Effector memory CD8-positive, alpha-beta T cell (primary cell): Measurements from ENCODE around the gene KRTAP23-1.

Source experiments
- ATAC-seq: fragments of 150-1000 bp; cut with Tn5 transposase; replicated peaks from 2 replicates; pipeline ENCODE4 v1.10.0; 2021; ENCODE audit warnings: mild to moderate bottlenecking, moderate library complexity
- DNase-seq, 3 experiments: peaks; one replicate each; pipeline ENCODE4 v3.0.0; 2021
- H3K27ac Mint-ChIP-seq, 2 donors: one replicate each; pipeline ENCODE4 v1.8.0; 2022; ENCODE audit warnings: mild to moderate bottlenecking in 2 of 2, mixed read lengths in 2 of 2, moderate library complexity in 2 of 2
- H3K27me3 Mint-ChIP-seq, 2 donors: one replicate each; pipeline ENCODE4 v1.8.0; 2022; ENCODE audit warnings: mixed read lengths in 2 of 2
- H3K36me3 Mint-ChIP-seq: one replicate; pipeline ENCODE4 v1.8.0; 2022; ENCODE audit warnings: mild to moderate bottlenecking, moderate library complexity, mixed read lengths; ENCODE audit not compliant: insufficient read depth
- H3K4me1 Mint-ChIP-seq, 2 donors: one replicate each; pipeline ENCODE4 v1.8.0; 2022; ENCODE audit warnings: low read depth in 2 of 2, mixed read lengths in 2 of 2
- H3K4me3 Mint-ChIP-seq, 2 donors: one replicate each; pipeline ENCODE4 v1.8.0; 2022; ENCODE audit warnings: mild to moderate bottlenecking in 2 of 2, mixed read lengths in 2 of 2, moderate library complexity in 2 of 2
- H3K9me3 Mint-ChIP-seq, 2 donors: one replicate each; pipeline ENCODE4 v1.8.0; 2022; ENCODE audit warnings: mixed read lengths in 2 of 2
- total RNA-seq, 9 experiments: gene quantifications; one replicate each; lab custom pipeline; 2026; lab: John Stamatoyannopoulos, UW

KRTAP23-1 gene
- 0 reads per million in 9 experiments for total RNA-seq

GRCh38 chr21:30348506-30348905 lies at the start of gene KRTAP23-1:
KRTAP23-1 (minus strand) TSS chr21:30348606; CDS start chr21:30348606, 0 bp downstream.
- no peak within 1 kb of the TSS for H3K27ac Mint-ChIP-seq
- no peaks in the 10 kb centered on the region for H3K27me3 Mint-ChIP-seq
- ATAC-seq (no peak), DNase-seq (no peak)
- peaks cover 3% of the 10 kb centered on the region for H3K36me3 Mint-ChIP-seq
- no peaks in the 10 kb centered on the region for H3K4me1 Mint-ChIP-seq
- no peak within 1 kb of the TSS for H3K4me3 Mint-ChIP-seq
- peaks cover 0 to 2% of the 10 kb centered on the region in 2 donors for H3K9me3 Mint-ChIP-seq

- DNase-seq = no peak
- H3K36me3 Mint-ChIP-seq = no peaks in the 10 kb centered on the region
- H3K27ac Mint-ChIP-seq = no peak within 1 kb of the TSS
- peaks cover 2 to 7% of the 10 kb centered on the region in 2 donors for H3K9me3 Mint-ChIP-seq
- H3K4me3 Mint-ChIP-seq = no peak within 1 kb of the TSS
- ATAC-seq = no peak
- H3K4me1 Mint-ChIP-seq = no peaks in the 10 kb centered on the region
- H3K27me3 Mint-ChIP-seq = no peaks in the 10 kb centered on the region
Observed at GRCh38 chr21:30395731-30396130, 47.3 kb upstream of the KRTAP23-1 start, which contains the start of gene KRTAP13-1. KRTAP13-1 (plus strand) TSS chr21:30396031; CDS start chr21:30396087, 56 bp downstream.

- no peak overlapping the region for H3K27ac Mint-ChIP-seq
- ATAC-seq (no peak), DNase-seq (no peak)
- no peaks in the 10 kb centered on the region for H3K4me1 Mint-ChIP-seq
- no peaks in the 10 kb centered on the region for H3K36me3 Mint-ChIP-seq
- H3K27me3 Mint-ChIP-seq = no peaks in the 10 kb centered on the region
- H3K4me3 Mint-ChIP-seq = no peak overlapping the region
- H3K9me3 Mint-ChIP-seq = peaks cover 10 to 11% of the 10 kb centered on the region in 2 donors
Observed at GRCh38 chr21:30391492-30392025, 43.2 kb upstream of the KRTAP23-1 start.

GRCh38 chr21:30382201-30382600 lies 33.8 kb upstream of the KRTAP23-1 start:
- Mint-ChIP-seq H3K4me3 (no peak overlapping the region), H3K27ac (no peak overlapping the region), H3K9me3 (peaks cover 7 to 8% of the 10 kb centered on the region in 2 donors), H3K4me1 (no peaks in the 10 kb centered on the region), H3K36me3 (no peaks in the 10 kb centered on the region), H3K27me3 (no peaks in the 10 kb centered on the region)
- DNase-seq (no peak), ATAC-seq (no peak)

- DNase-seq = no peak
- no peak within 1 kb of the TSS for H3K27ac Mint-ChIP-seq
- no peak for ATAC-seq
- no peaks in the 10 kb centered on the region for H3K27me3 Mint-ChIP-seq
- no peak within 1 kb of the TSS for H3K4me3 Mint-ChIP-seq
- peaks cover 0 to 11% of the 10 kb centered on the region in 2 donors for H3K9me3 Mint-ChIP-seq
- no peaks in the 10 kb centered on the region for H3K36me3 Mint-ChIP-seq
- no peaks in the 10 kb centered on the region for H3K4me1 Mint-ChIP-seq
Observed at GRCh38 chr21:30372139-30372770, 23.8 kb upstream of the KRTAP23-1 start, which contains the start of gene KRTAP13-2. KRTAP13-2 (minus strand) TSS chr21:30372271; CDS start chr21:30372213, 58 bp downstream.

- no peaks in the 10 kb centered on the region for H3K27me3 Mint-ChIP-seq
- H3K36me3 Mint-ChIP-seq = no peaks in the 10 kb centered on the region
- DNase-seq = no peak
- H3K4me3 Mint-ChIP-seq = no peak overlapping the region
- no peaks in the 10 kb centered on the region for H3K4me1 Mint-ChIP-seq
- no peak for ATAC-seq
- H3K27ac Mint-ChIP-seq = no peak overlapping the region
- peaks cover 0 to 5% of the 10 kb centered on the region in 2 donors for H3K9me3 Mint-ChIP-seq
Observed at GRCh38 chr21:30355906-30356305, 7.5 kb upstream of the KRTAP23-1 start.

- Mint-ChIP-seq H3K9me3 (peaks cover 0 to 5% of the 10 kb centered on the region in 2 donors), H3K27me3 (no peaks in the 10 kb centered on the region), H3K36me3 (no peaks in the 10 kb centered on the region), H3K27ac (no peak overlapping the region), H3K4me1 (no peaks in the 10 kb centered on the region), H3K4me3 (no peak overlapping the region)
- DNase-seq (no peak), ATAC-seq (no peak)
Observed at GRCh38 chr21:30354308-30355005, 6.1 kb upstream of the KRTAP23-1 start.

GRCh38 chr21:30351534-30351933 lies 3.1 kb upstream of the KRTAP23-1 start:
- Mint-ChIP-seq H3K4me1 (no peaks in the 10 kb centered on the region), H3K4me3 (no peak overlapping the region), H3K36me3 (peaks cover 3% of the 10 kb centered on the region), H3K27me3 (no peaks in the 10 kb centered on the region), H3K27ac (no peak overlapping the region), H3K9me3 (peaks cover 0 to 4% of the 10 kb centered on the region in 2 donors)
- ATAC-seq = no peak
- DNase-seq = no peak

GRCh38 chr21:30349572-30349971 lies 1.2 kb upstream of the KRTAP23-1 start:
- no peak for ATAC-seq
- Mint-ChIP-seq H3K4me3 (no peak overlapping the region), H3K27ac (no peak overlapping the region), H3K36me3 (peaks cover 3% of the 10 kb centered on the region), H3K27me3 (no peaks in the 10 kb centered on the region), H3K4me1 (no peaks in the 10 kb centered on the region), H3K9me3 (peaks cover 0 to 3% of the 10 kb centered on the region in 2 donors)
- DNase-seq = no peak

- Mint-ChIP-seq H3K4me3 (no peak overlapping the region), H3K4me1 (no peaks in the 10 kb centered on the region), H3K27me3 (no peaks in the 10 kb centered on the region), H3K9me3 (peaks cover 0 to 2% of the 10 kb centered on the region in 2 donors), H3K27ac (no peak overlapping the region), H3K36me3 (peaks cover 3% of the 10 kb centered on the region)
- DNase-seq = no peak
- ATAC-seq = no peak
Observed at GRCh38 chr21:30345014-30345413, 3.4 kb downstream of the KRTAP23-1 start.

- Mint-ChIP-seq H3K27ac (no peak overlapping the region), H3K9me3 (peaks cover 0 to 6% of the 10 kb centered on the region in 2 donors), H3K36me3 (no peaks in the 10 kb centered on the region), H3K4me3 (no peak overlapping the region), H3K4me1 (no peaks in the 10 kb centered on the region), H3K27me3 (no peaks in the 10 kb centered on the region)
- ATAC-seq = no peak
- DNase-seq = no peak
Observed at GRCh38 chr21:30340714-30341573, 7.5 kb downstream of the KRTAP23-1 start.

GRCh38 chr21:30338717-30339116 lies 9.7 kb downstream of the KRTAP23-1 start:
- Mint-ChIP-seq H3K36me3 (no peaks in the 10 kb centered on the region), H3K9me3 (peaks cover 0 to 9% of the 10 kb centered on the region in 2 donors)

GRCh38 chr21:30337772-30338171 lies 10.6 kb downstream of the KRTAP23-1 start:
- DNase-seq (no peak), ATAC-seq (no peak)
- H3K36me3 Mint-ChIP-seq = no peaks in the 10 kb centered on the region
- H3K4me3 Mint-ChIP-seq = no peak overlapping the region
- H3K27me3 Mint-ChIP-seq = no peaks in the 10 kb centered on the region
- H3K27ac Mint-ChIP-seq = no peak overlapping the region
- peaks cover 0 to 9% of the 10 kb centered on the region in 2 donors for H3K9me3 Mint-ChIP-seq
- H3K4me1 Mint-ChIP-seq = no peaks in the 10 kb centered on the region

More at GRCh38 chr21:30338717-30339116, 9.7 kb downstream of the KRTAP23-1 start:
- no peak overlapping the region for H3K4me3 Mint-ChIP-seq
- ATAC-seq (no peak), DNase-seq (no peak)
- no peaks in the 10 kb centered on the region for H3K4me1 Mint-ChIP-seq
- no peaks in the 10 kb centered on the region for H3K27me3 Mint-ChIP-seq
- H3K27ac Mint-ChIP-seq = no peak overlapping the region
